Naive thymus-derived CD4-positive, alpha-beta T cell (primary cell): ENCODE results near the gene ARIH1. TPM values are rescaled to one million over a fixed set of nuclear protein-coding genes. Genes with fewer than 3 reads are reported as not detected.

ENCODE experiments used
- ATAC-seq: fragments of 150-1000 bp; cut with Tn5 transposase; 2 replicates; pipeline ENCODE4 v1.10.0; 2021; ENCODE audit warnings: mild to moderate bottlenecking, moderate library complexity
- CTCF ChIA-PET: fragments of 350-600 bp; sonication (Branson Sonifier 250); formaldehyde crosslinking; loops from one replicate; lab custom pipeline; 2021; ENCODE audit warnings: antibody characterized with exemption; lab: Charles Lee
- POLR2A ChIA-PET: fragments of 350-600 bp; sonication (Branson Sonifier 250); formaldehyde crosslinking; loops from one replicate; lab custom pipeline; 2021; ENCODE audit warnings: antibody characterized with exemption, inconsistent platforms; lab: Charles Lee
- DNase-seq, 9 donors: peaks; one replicate each; pipeline versions ENCODE4 v3.0.0 to v3.0.0-alpha.2; 2020 to 2022; ENCODE audit warnings: mixed read lengths in 1 of 9
- H3K27ac ChIP-seq: one replicate; pipeline ENCODE4 v1.7.0; 2013; ENCODE audit warnings: mild to moderate bottlenecking, low read depth, low read length, moderate library complexity
- H3K27me3 ChIP-seq, 2 donors: one replicate each; pipeline ENCODE4 v1.7.0; 2013; ENCODE audit warnings: low read length in 2 of 2, mild to moderate bottlenecking in 2 of 2, moderate library complexity in 2 of 2; ENCODE audit not compliant: control insufficient read depth in 2 of 2, insufficient read depth in 2 of 2
- H3K36me3 ChIP-seq, 3 experiments: 1 replicate in 2 of 3; 2 replicates in 1 of 3; pipeline ENCODE4 v1.7.0; 2013; ENCODE audit warnings: low read length in 3 of 3, mild to moderate bottlenecking in 3 of 3, moderate library complexity in 1 of 3; ENCODE audit not compliant: insufficient read depth in 3 of 3, control insufficient read depth in 2 of 3
- H3K4me1 ChIP-seq, 2 donors: one replicate each; pipeline ENCODE4 v1.7.0; 2013; ENCODE audit warnings: low read length in 2 of 2, mild to moderate bottlenecking in 2 of 2, moderate library complexity in 1 of 2; ENCODE audit not compliant: control insufficient read depth in 2 of 2, insufficient read depth in 2 of 2
- H3K4me3 ChIP-seq: 2 replicates; pipeline ENCODE4 v1.7.0; 2013; ENCODE audit warnings: mild to moderate bottlenecking, low read length
- H3K9me3 ChIP-seq, 3 experiments: 1 replicate in 2 of 3; 2 replicates in 1 of 3; pipeline ENCODE4 v1.7.0; 2013; ENCODE audit warnings: low read length in 3 of 3; ENCODE audit not compliant: control insufficient read depth in 2 of 3
- H3K27ac Mint-ChIP-seq, 9 donors: one replicate each; pipeline ENCODE4 v1.8.0; 2020 to 2022; ENCODE audit warnings: mixed read lengths in 9 of 9, mild to moderate bottlenecking in 8 of 9, moderate library complexity in 5 of 9, inconsistent platforms in 2 of 9
- H3K27me3 Mint-ChIP-seq, 5 donors: one replicate each; pipeline ENCODE4 v1.8.0; 2021 to 2022; ENCODE audit warnings: mixed read lengths in 5 of 5, mild to moderate bottlenecking in 1 of 5
- H3K36me3 Mint-ChIP-seq, 5 donors: one replicate each; pipeline ENCODE4 v1.8.0; 2020 to 2022; ENCODE audit warnings: mixed read lengths in 5 of 5, mild to moderate bottlenecking in 3 of 5, inconsistent platforms in 1 of 5
- H3K4me1 Mint-ChIP-seq, 7 donors: one replicate each; pipeline ENCODE4 v1.8.0; 2020 to 2022; ENCODE audit warnings: mixed read lengths in 7 of 7, mild to moderate bottlenecking in 3 of 7, inconsistent platforms in 1 of 7
- H3K4me3 Mint-ChIP-seq, 10 donors: one replicate each; pipeline ENCODE4 v1.8.0; 2020 to 2022; ENCODE audit warnings: mild to moderate bottlenecking in 10 of 10, mixed read lengths in 10 of 10, moderate library complexity in 6 of 10, inconsistent platforms in 2 of 10
- H3K9me3 Mint-ChIP-seq, 11 donors: one replicate each; pipeline ENCODE4 v1.8.0; 2020 to 2022; ENCODE audit warnings: mixed read lengths in 11 of 11, mild to moderate bottlenecking in 4 of 11, inconsistent platforms in 1 of 11, moderate library complexity in 1 of 11
- intact Hi-C, 2 donors: fragments of 100-400 bp; cut with micrococcal nuclease; formaldehyde crosslinking; loops; one replicate each; pipeline ENCODE4 v1.15.1; 2023
- polyA plus RNA-seq, 2 donors: library from polyadenylated mRNA; unstranded; fragments of 300-500 nt; fragmentation: Illumina TruSeq; gene quantifications; one replicate each; pipeline ENCODE4 v1.2.3, GENCODE V29; 2021
- total RNA-seq, 6 experiments: library from RNA in 5 of 6; stranded (reverse) in 5 of 6; gene quantifications; 1 replicate in 5 of 6; 2 replicates in 1 of 6; pipeline ENCODE4 v1.2.3 and lab custom pipeline; 2021 to 2026

Gene ARIH1
- total and polyA plus RNA-seq, 7 experiments from 2014 or later = 20.1 to 191 (median 179) TPM

- H3K27me3 Mint-ChIP-seq = no peaks in the 10 kb centered on the region
- ATAC-seq (no peak), DNase-seq (no peak)
- intact Hi-C loops = no loop called here
- no peak overlapping the region for H3K27ac Mint-ChIP-seq
- no peaks in the 10 kb centered on the region for H3K9me3 Mint-ChIP-seq
- POLR2A ChIA-PET = no interaction called here
- H3K4me3 ChIP-seq = no peak overlapping the region
- no peak overlapping the region for H3K27ac ChIP-seq
- no peak overlapping the region for H3K4me3 Mint-ChIP-seq
- no peaks in the 10 kb centered on the region for H3K9me3 ChIP-seq
- H3K4me1 Mint-ChIP-seq = peaks cover 0 to 13% (median 0%) of the 10 kb centered on the region in 7 donors
- CTCF ChIA-PET = interaction anchor here (2.6 kb wide), 1 partner anchor 10 kb away, joined by 11 read pairs; no protein-coding TSS in a partner anchor
- no peaks in the 10 kb centered on the region for H3K36me3 ChIP-seq
- H3K4me1 ChIP-seq = no peaks in the 10 kb centered on the region
- H3K27me3 ChIP-seq = no peaks in the 10 kb centered on the region
- peaks cover 0 to 5% (median 4%) of the 10 kb centered on the region in 5 donors for H3K36me3 Mint-ChIP-seq
These were observed 116.3 kb downstream of the ARIH1 start for GRCh38 chr15:72590427-72590826.

- H3K9me3 ChIP-seq = no peaks in the 10 kb centered on the region
- Mint-ChIP-seq H3K27me3 (no peaks in the 10 kb centered on the region), H3K27ac (no peak overlapping the region), H3K4me1 (peaks cover 0 to 8% (median 0%) of the 10 kb centered on the region in 7 donors), H3K36me3 (peaks cover 0 to 4% (median 0%) of the 10 kb centered on the region in 5 donors), H3K4me3 (no peak overlapping the region), H3K9me3 (no peaks in the 10 kb centered on the region)
- ChIA-PET CTCF (interaction anchor here (0.6 to 2.6 kb wide), 2 partner anchors 9 to 77 kb away, joined by 3 to 11 read pairs; no protein-coding TSS in a partner anchor), POLR2A (no interaction called here)
- no peaks in the 10 kb centered on the region for H3K27me3 ChIP-seq
- H3K27ac ChIP-seq = no peak overlapping the region
- intact Hi-C loops = no loop called here
- no peaks in the 10 kb centered on the region for H3K36me3 ChIP-seq
- H3K4me1 ChIP-seq = no peaks in the 10 kb centered on the region
- ATAC-seq (no peak), DNase-seq (no peak)
- H3K4me3 ChIP-seq = no peak overlapping the region
These were observed 117.2 kb downstream of the ARIH1 start for GRCh38 chr15:72591361-72591760.

GRCh38 chr15:72592097-72592496, 118.0 kb downstream of the ARIH1 start:
- no peaks in the 10 kb centered on the region for H3K9me3 Mint-ChIP-seq
- Histone ChIP-seq H3K36me3 (no peaks in the 10 kb centered on the region), H3K4me1 (no peaks in the 10 kb centered on the region), H3K9me3 (no peaks in the 10 kb centered on the region), H3K27me3 (no peaks in the 10 kb centered on the region), H3K4me3 (no peak overlapping the region), H3K27ac (no peak overlapping the region)
- H3K27me3 Mint-ChIP-seq = no peaks in the 10 kb centered on the region
- no peak overlapping the region for H3K4me3 Mint-ChIP-seq
- ATAC-seq (no peak), DNase-seq (no peak)
- H3K36me3 Mint-ChIP-seq = peaks cover 0 to 4% (median 0%) of the 10 kb centered on the region in 5 donors
- peak overlapping the region in 1 of 9 donors; percentile 20 for H3K27ac Mint-ChIP-seq
- H3K4me1 Mint-ChIP-seq = peaks cover 0 to 7% (median 0%) of the 10 kb centered on the region in 7 donors
- CTCF ChIA-PET = no interaction called here
- POLR2A ChIA-PET = no interaction called here
- intact Hi-C loops = no loop called here

- Mint-ChIP-seq H3K4me1 (peaks cover 0 to 1% (median 0%) of the 10 kb centered on the region in 7 donors), H3K9me3 (no peaks in the 10 kb centered on the region), H3K27ac (peak overlapping the region in 1 of 9 donors; percentile 5), H3K27me3 (no peaks in the 10 kb centered on the region), H3K36me3 (no peaks in the 10 kb centered on the region), H3K4me3 (no peak overlapping the region)
- intact Hi-C loops = no loop called here
- Histone ChIP-seq H3K4me3 (no peak overlapping the region), H3K4me1 (no peaks in the 10 kb centered on the region), H3K36me3 (no peaks in the 10 kb centered on the region), H3K27me3 (no peaks in the 10 kb centered on the region), H3K27ac (no peak overlapping the region), H3K9me3 (no peaks in the 10 kb centered on the region)
- DNase-seq = no peak
- ChIA-PET POLR2A (no interaction called here), CTCF (no interaction called here)
- no peak for ATAC-seq
These were observed 118.5 kb downstream of the ARIH1 start for GRCh38 chr15:72592676-72593075.

GRCh38 chr15:72593838-72594237, 119.7 kb downstream of the ARIH1 start:
- ATAC-seq (no peak), DNase-seq (no peak)
- Histone ChIP-seq H3K27ac (no peak overlapping the region), H3K4me1 (no peaks in the 10 kb centered on the region), H3K9me3 (no peaks in the 10 kb centered on the region), H3K36me3 (no peaks in the 10 kb centered on the region), H3K4me3 (no peak overlapping the region), H3K27me3 (no peaks in the 10 kb centered on the region)
- Mint-ChIP-seq H3K4me1 (no peaks in the 10 kb centered on the region), H3K36me3 (no peaks in the 10 kb centered on the region), H3K9me3 (no peaks in the 10 kb centered on the region), H3K27me3 (no peaks in the 10 kb centered on the region), H3K27ac (no peak overlapping the region), H3K4me3 (no peak overlapping the region)
- ChIA-PET CTCF (no interaction called here), POLR2A (no interaction called here)
- intact Hi-C loops = no loop called here

GRCh38 chr15:72599855-72600464, 125.8 kb downstream of the ARIH1 start:
- POLR2A ChIA-PET = interaction anchor here (0.8 kb wide), 1 partner anchor 224 kb away, joined by 3 read pairs; no protein-coding TSS in a partner anchor
- intact Hi-C loops = loop anchor here (5.0 to 10.0 kb wide), 2 partner anchors 75 to 672 kb away; no protein-coding TSS in a partner anchor
- CTCF ChIA-PET = interaction anchor here (0.6 to 2.1 kb wide), 9 partner anchors 10 to 1133 kb away, joined by 3 to 11 read pairs (median 4); no protein-coding TSS in a partner anchor
- peak in 5 of 9 donors; percentile 16 to 34 (median 21) for DNase-seq
- ATAC-seq = peak; percentile 57
- no peaks in the 10 kb centered on the region for H3K9me3 ChIP-seq
- H3K4me3 ChIP-seq = no peak overlapping the region
- H3K27me3 Mint-ChIP-seq = peaks cover 0 to 9% (median 0%) of the 10 kb centered on the region in 5 donors
- H3K27ac ChIP-seq = no peak overlapping the region
- H3K27ac Mint-ChIP-seq = no peak overlapping the region
- no peak overlapping the region for H3K4me3 Mint-ChIP-seq
- no peaks in the 10 kb centered on the region for H3K36me3 ChIP-seq
- peaks cover 0 to 2% (median 0%) of the 10 kb centered on the region in 7 donors for H3K4me1 Mint-ChIP-seq
- H3K9me3 Mint-ChIP-seq = no peaks in the 10 kb centered on the region
- no peaks in the 10 kb centered on the region for H3K4me1 ChIP-seq
- no peaks in the 10 kb centered on the region for H3K36me3 Mint-ChIP-seq
- no peaks in the 10 kb centered on the region for H3K27me3 ChIP-seq
